Body of pancreas (tissue), 4 donors: Measurements from ENCODE around the gene ATG16L1. TPM values are rescaled to one million over a fixed set of nuclear protein-coding genes. Genes with fewer than 3 reads are reported as not detected.

ENCODE experiments used
- ATAC-seq: fragments of 150-250 bp; one replicate; pipeline ENCODE4 v1.9.1; 2016
- DNase-seq, 4 donors: peaks; one replicate each; pipeline ENCODE4 v3.0.0-alpha.2; 2019
- H3K27ac ChIP-seq, 4 donors: fragments of 200-600 bp; sonication (generic); 1 replicate in 3 of 4; 2 replicates in 1 of 4; pipeline versions ENCODE4 v1.5.1 to v1.6.1; 2016 to 2019; ENCODE audit warnings: mild to moderate bottlenecking in 1 of 4, mixed read lengths in 1 of 4, moderate library complexity in 1 of 4
- H3K27me3 ChIP-seq, 2 donors: fragments of 200-600 bp; sonication (generic); one replicate each; pipeline ENCODE4 v1.6.0; 2016; ENCODE audit warnings: mild to moderate bottlenecking in 1 of 2
- H3K36me3 ChIP-seq, 2 donors: fragments of 200-600 bp; sonication (generic); replicated peaks in 1 of 2; 2 replicates each; pipeline ENCODE4 v1.5.1; 2016; ENCODE audit warnings: low read depth in 2 of 2; ENCODE audit not compliant: insufficient read depth in 1 of 2
- H3K4me1 ChIP-seq: fragments of 200-600 bp; sonication (generic); one replicate; pipeline ENCODE4 v1.6.0; 2016
- H3K4me3 ChIP-seq, 2 donors: fragments of 200-600 bp; sonication (generic); 1 replicate in 1 of 2; 2 replicates in 1 of 2; pipeline ENCODE4 v1.5.1; 2016 to 2019
- H3K9me3 ChIP-seq, 3 donors: fragments of 200-600 bp; sonication (generic); 1 replicate in 2 of 3; 2 replicates in 1 of 3; pipeline ENCODE4 v1.5.1; 2016
- CTCF ChIP-seq, 7 experiments: fragments of 450-650 bp in 4 of 7; fragments of 200-600 bp in 3 of 7; sonication (generic) in 3 of 7; IDR thresholded peaks; one replicate each; pipeline ENCODE4 v1.5.1; 2016 to 2019; ENCODE audit warnings: antibody characterized with exemption in 7 of 7
- POLR2A ChIP-seq, 3 donors: fragments of 450-650 bp; IDR thresholded peaks; one replicate each; pipeline ENCODE4 v1.6.1; 2016; ENCODE audit warnings: antibody characterized with exemption in 3 of 3, mild to moderate bottlenecking in 2 of 3
- WGBS, 2 donors: methylation state at CpG; one replicate each; pipeline ENCODE4 v1.1.5; 2017; 5-methylcytosine and 5-hydroxymethylcytosine counted together
- intact Hi-C: fragments of 100-400 bp; cut with DNase I; formaldehyde crosslinking; loops from one replicate; pipeline ENCODE4 v1.15.1; 2023
- total RNA-seq, 2 donors: library from RNA; depleted of rRNA; stranded (reverse); fragments of >200 nt; gene quantifications; one replicate each; pipeline ENCODE4 v1.1.0, GENCODE V29; 2016

Gene ATG16L1
- total RNA-seq, 2 donors from 2014 or later: 23.7 to 29.1 TPM

- intact Hi-C loops: no loop called here
- DNase-seq (peak in 1 of 4 donors; percentile 13), ATAC-seq (no peak)
- Histone ChIP-seq H3K4me1 (no peaks in the 10 kb centered on the region), H3K4me3 (no peak overlapping the region), H3K27ac (no peak overlapping the region), H3K9me3 (no peaks in the 10 kb centered on the region), H3K36me3 (no peaks in the 10 kb centered on the region), H3K27me3 (no peaks in the 10 kb centered on the region)
- 19 to 47% methylated on average over 4 to 5 of the region's 5 CpGs for WGBS, 2 donors
- TF ChIP-seq POLR2A (IDR thresholded peaks at IDR 0.05) (no peak), CTCF (IDR thresholded peaks at IDR 0.05) (no peak)
These were observed 85.1 kb downstream of the ATG16L1 start for GRCh38 chr2:233336541-233336940.

- 53 to 75% methylated on average over 2 to 5 of the region's 5 CpGs for WGBS, 2 donors
- intact Hi-C loops: no loop called here
- Histone ChIP-seq H3K4me3 (no peak overlapping the region), H3K27me3 (no peaks in the 10 kb centered on the region), H3K27ac (no peak overlapping the region), H3K9me3 (no peaks in the 10 kb centered on the region), H3K4me1 (no peaks in the 10 kb centered on the region), H3K36me3 (no peaks in the 10 kb centered on the region)
- DNase-seq (no peak), ATAC-seq (no peak)
- TF ChIP-seq CTCF (IDR thresholded peaks at IDR 0.05) (no peak), POLR2A (IDR thresholded peaks at IDR 0.05) (no peak)
These were observed 86.6 kb downstream of the ATG16L1 start for GRCh38 chr2:233338046-233338445.

GRCh38 chr2:233338812-233339368 is 87.4 kb downstream of the ATG16L1 start:
- ATAC-seq (no peak), DNase-seq (no peak)
- Histone ChIP-seq H3K4me3 (no peak overlapping the region), H3K27ac (no peak overlapping the region), H3K27me3 (no peaks in the 10 kb centered on the region), H3K36me3 (no peaks in the 10 kb centered on the region), H3K9me3 (no peaks in the 10 kb centered on the region), H3K4me1 (no peaks in the 10 kb centered on the region)
- intact Hi-C loops: no loop called here
- WGBS, 2 donors: 84 to 85% methylated on average over 3 of the region's 3 CpGs
- no peak for TF ChIP-seq CTCF (IDR thresholded peaks at IDR 0.05)
- TF ChIP-seq POLR2A (IDR thresholded peaks at IDR 0.05): no peak

- Histone ChIP-seq H3K27ac (no peak overlapping the region), H3K4me1 (no peaks in the 10 kb centered on the region), H3K9me3 (no peaks in the 10 kb centered on the region), H3K4me3 (no peak overlapping the region), H3K27me3 (no peaks in the 10 kb centered on the region), H3K36me3 (no peaks in the 10 kb centered on the region)
- 38 to 51% methylated on average over 3 of the region's 3 CpGs for WGBS, 2 donors
- DNase-seq (no peak), ATAC-seq (no peak)
- intact Hi-C loops: no loop called here
- no peak for TF ChIP-seq POLR2A (IDR thresholded peaks at IDR 0.05)
These were observed 88.0 kb downstream of the ATG16L1 start for GRCh38 chr2:233339427-233339826.

GRCh38 chr2:233341296-233341695 is 89.8 kb downstream of the ATG16L1 start:
- ATAC-seq: no peak
- Histone ChIP-seq H3K27ac (no peak overlapping the region), H3K27me3 (no peaks in the 10 kb centered on the region), H3K9me3 (no peaks in the 10 kb centered on the region), H3K4me1 (no peaks in the 10 kb centered on the region), H3K4me3 (no peak overlapping the region), H3K36me3 (no peaks in the 10 kb centered on the region)
- TF ChIP-seq POLR2A (IDR thresholded peaks at IDR 0.05) (no peak), CTCF (IDR thresholded peaks at IDR 0.05) (no peak)
- WGBS, 2 donors: 91 to 97% methylated on average over 3 of the region's 3 CpGs
- intact Hi-C loops: no loop called here
- no peak for DNase-seq
